Activated B cell treated with CpG ODN at 0.5 μM for 24 hours (primary cell): ENCODE data around the gene ARHGEF25. TPM values are rescaled to one million over a fixed set of nuclear protein-coding genes. Genes with fewer than 3 reads are reported as not detected.
A peak's percentile ranks its signal among the peaks of the same experiment; 100 is the strongest.

Source experiments
- ATAC-seq: fragments of 200-7000 bp; cut with Tn5 transposase; one replicate; pipeline ENCODE4 v1.10.0; 2021; ENCODE audit warnings: low read depth, mild to moderate bottlenecking, moderate library complexity
- CTCF ChIA-PET: fragments of 350-600 bp; sonication (Branson Sonifier 250); formaldehyde crosslinking; loops from one replicate; lab custom pipeline; 2021; ENCODE audit warnings: antibody characterized with exemption; lab: Charles Lee
- POLR2A ChIA-PET: fragments of 350-600 bp; sonication (Branson Sonifier 250); formaldehyde crosslinking; loops from one replicate; lab custom pipeline; 2021; ENCODE audit warnings: antibody characterized with exemption; lab: Charles Lee
- DNase-seq: peaks from one replicate; pipeline ENCODE4 v3.0.0; 2022
- H3K27ac Mint-ChIP-seq: one replicate; pipeline ENCODE4 v1.8.0; 2020; ENCODE audit warnings: mixed read lengths
- H3K27me3 Mint-ChIP-seq: one replicate; pipeline ENCODE4 v1.8.0; 2021; ENCODE audit warnings: mixed read lengths
- H3K36me3 Mint-ChIP-seq: one replicate; pipeline ENCODE4 v1.8.0; 2021; ENCODE audit warnings: low read depth, mixed read lengths
- H3K4me1 Mint-ChIP-seq: one replicate; pipeline ENCODE4 v1.8.0; 2021; ENCODE audit warnings: mixed read lengths
- H3K4me3 Mint-ChIP-seq: one replicate; pipeline ENCODE4 v1.8.0; 2020; ENCODE audit warnings: mild to moderate bottlenecking, mixed read lengths
- H3K9me3 Mint-ChIP-seq: one replicate; pipeline ENCODE4 v1.8.0; 2020; ENCODE audit warnings: mixed read lengths
- intact Hi-C: fragments of 100-400 bp; cut with micrococcal nuclease; formaldehyde crosslinking; loops from one replicate; pipeline ENCODE4 v1.15.1; 2024
- total RNA-seq: library from RNA; stranded (reverse); gene quantifications from 2 replicates; pipeline ENCODE4 v1.2.3, GENCODE V29; 2022
- TF ChIP-seq, protein P1 (sequence below): fragments of 200-600 bp; IDR thresholded peaks from one replicate; pipeline ENCODE4 v1.8.0; 2022; ENCODE audit warnings: antibody characterized with exemption, mild to moderate bottlenecking

Gene ARHGEF25
- total RNA-seq, 1 donor from 2014 or later, result not detected

DNA sequence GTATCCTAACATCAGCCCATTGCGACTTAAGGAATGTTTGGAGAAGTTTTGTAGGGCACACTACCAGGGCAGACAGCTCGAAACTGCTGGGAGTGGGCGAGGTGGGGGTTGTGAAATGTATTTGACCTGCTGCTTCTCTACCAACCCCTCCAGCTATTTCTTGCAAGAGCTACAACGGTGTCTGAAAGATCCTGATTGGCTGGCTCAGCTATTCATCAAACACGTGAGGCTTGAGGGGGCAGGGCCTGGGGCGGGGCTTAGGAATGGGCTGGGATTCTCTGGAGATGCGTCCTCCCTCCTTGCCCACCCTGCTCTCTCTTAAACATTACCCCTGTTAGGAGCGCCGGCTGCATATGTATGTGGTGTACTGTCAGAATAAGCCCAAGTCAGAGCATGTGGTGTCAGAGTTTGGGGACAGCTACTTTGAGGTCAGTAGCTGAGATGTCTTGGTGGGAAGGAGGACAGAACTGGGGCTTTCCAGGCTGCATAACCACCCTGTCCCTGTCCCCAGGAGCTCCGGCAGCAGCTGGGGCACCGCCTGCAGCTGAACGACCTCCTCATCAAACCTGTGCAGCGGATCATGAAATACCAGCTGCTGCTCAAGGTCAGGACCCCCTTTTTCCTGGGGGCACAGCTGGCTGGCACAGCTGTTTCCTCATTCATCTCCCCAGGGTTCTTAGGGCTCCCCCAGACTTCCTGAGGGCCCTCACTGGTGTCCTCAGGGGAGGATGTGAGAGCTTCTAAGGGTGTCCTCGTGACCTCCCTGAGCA is 3.1 kb downstream of the ARHGEF25 start:
- CTCF ChIA-PET, result interaction anchor here (0.7 to 2.8 kb wide), 7 partner anchors 8 to 155 kb away, joined by 3 to 19 read pairs (median 5); partner anchors contain the start of gene GLI1
- peaks cover 46% of the 10 kb centered on the region for H3K4me1 Mint-ChIP-seq

DNA sequence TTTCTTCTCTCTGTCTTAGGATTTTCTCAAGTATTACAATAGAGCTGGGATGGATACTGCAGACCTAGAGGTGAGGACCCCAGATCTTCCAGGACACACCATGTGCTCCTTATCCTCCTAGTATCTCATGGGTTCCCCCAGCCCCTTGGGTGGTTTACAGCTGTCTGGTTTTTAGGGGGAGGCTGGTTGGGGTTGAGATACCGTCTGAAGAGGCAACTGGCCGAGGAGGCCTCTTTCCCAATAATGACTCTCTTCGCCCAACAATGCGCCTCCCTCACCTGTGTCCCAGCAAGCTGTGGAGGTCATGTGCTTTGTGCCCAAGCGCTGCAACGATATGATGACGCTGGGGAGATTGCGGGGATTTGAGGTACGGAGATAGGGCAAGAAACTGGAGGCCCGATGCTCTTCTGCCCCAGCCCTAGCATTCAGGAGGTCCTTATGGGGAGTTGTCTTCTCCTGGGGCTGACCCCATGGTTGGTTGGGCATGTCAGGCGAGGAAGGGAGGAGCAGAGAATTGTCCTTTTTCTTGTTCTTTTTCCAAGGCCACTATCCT is 3.8 kb downstream of the ARHGEF25 start:
- Mint-ChIP-seq H3K4me1 (peaks cover 51% of the 10 kb centered on the region), H3K27ac (no peak overlapping the region), H3K4me3 (peak overlapping the region; percentile 55), H3K36me3 (no peaks in the 10 kb centered on the region), H3K27me3 (peaks cover 30% of the 10 kb centered on the region), H3K9me3 (no peaks in the 10 kb centered on the region)
- POLR2A ChIA-PET, result interaction anchor here (0.6 to 1.8 kb wide), 4 partner anchors 24 to 130 kb away, joined by 3 to 8 read pairs (median 6); partner anchors contain the start of genes DDIT3, PIP4K2C and TSPAN31
- no peak for ATAC-seq
- intact Hi-C loops, result loop anchor here (1.0 to 2.0 kb wide), 2 partner anchors 10 to 18 kb away; partner anchors contain the start of gene B4GALNT1
- DNase-seq, result no peak
- TF ChIP-seq, protein P1, sequence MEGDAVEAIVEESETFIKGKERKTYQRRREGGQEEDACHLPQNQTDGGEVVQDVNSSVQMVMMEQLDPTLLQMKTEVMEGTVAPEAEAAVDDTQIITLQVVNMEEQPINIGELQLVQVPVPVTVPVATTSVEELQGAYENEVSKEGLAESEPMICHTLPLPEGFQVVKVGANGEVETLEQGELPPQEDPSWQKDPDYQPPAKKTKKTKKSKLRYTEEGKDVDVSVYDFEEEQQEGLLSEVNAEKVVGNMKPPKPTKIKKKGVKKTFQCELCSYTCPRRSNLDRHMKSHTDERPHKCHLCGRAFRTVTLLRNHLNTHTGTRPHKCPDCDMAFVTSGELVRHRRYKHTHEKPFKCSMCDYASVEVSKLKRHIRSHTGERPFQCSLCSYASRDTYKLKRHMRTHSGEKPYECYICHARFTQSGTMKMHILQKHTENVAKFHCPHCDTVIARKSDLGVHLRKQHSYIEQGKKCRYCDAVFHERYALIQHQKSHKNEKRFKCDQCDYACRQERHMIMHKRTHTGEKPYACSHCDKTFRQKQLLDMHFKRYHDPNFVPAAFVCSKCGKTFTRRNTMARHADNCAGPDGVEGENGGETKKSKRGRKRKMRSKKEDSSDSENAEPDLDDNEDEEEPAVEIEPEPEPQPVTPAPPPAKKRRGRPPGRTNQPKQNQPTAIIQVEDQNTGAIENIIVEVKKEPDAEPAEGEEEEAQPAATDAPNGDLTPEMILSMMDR, result no peak
- CTCF ChIA-PET, result interaction anchor here (0.8 to 2.8 kb wide), 5 partner anchors 22 to 156 kb away, joined by 3 to 19 read pairs (median 5); partner anchors contain the start of gene GLI1

More for the DNA sequence above, 3.1 kb downstream of the ARHGEF25 start:
- ATAC-seq, result peak; percentile 78
- H3K36me3 Mint-ChIP-seq, result no peaks in the 10 kb centered on the region
- DNase-seq, result peak; percentile 36
- H3K27me3 Mint-ChIP-seq, result peaks cover 31% of the 10 kb centered on the region
- H3K27ac Mint-ChIP-seq, result peak overlapping the region; percentile 30
- POLR2A ChIA-PET, result interaction anchor here (0.5 to 1.8 kb wide), 8 partner anchors 11 to 1458 kb away, joined by 3 to 8 read pairs (median 4); partner anchors contain the start of genes DDIT3, PIP4K2C and TSPAN31
- TF ChIP-seq, protein P1, result no peak
- peak overlapping the region; percentile 55 for H3K4me3 Mint-ChIP-seq
- intact Hi-C loops, result loop anchor here (1.0 to 2.0 kb wide), 2 partner anchors 9 to 18 kb away; partner anchors contain the start of gene B4GALNT1
- no peaks in the 10 kb centered on the region for H3K9me3 Mint-ChIP-seq

DNA sequence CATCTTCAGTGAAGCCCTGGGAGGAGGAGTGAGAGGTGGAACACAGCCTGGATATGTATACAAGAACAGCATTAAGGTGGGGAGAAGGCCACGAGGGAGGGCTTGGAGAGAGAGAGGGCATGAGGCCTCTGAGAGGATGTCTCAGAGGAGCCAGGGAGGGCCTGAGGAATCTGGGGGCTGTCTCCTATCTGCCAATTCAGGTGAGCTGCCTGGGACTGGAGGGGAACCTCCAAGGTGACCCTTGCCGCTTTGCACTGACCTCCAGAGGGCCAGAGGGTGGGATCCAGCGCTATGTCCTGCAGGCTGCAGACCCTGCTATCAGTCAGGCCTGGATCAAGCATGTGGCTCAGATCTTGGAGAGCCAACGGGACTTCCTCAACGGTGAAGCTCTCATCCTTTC is 4.4 kb downstream of the ARHGEF25 start:
- Mint-ChIP-seq H3K9me3 (no peaks in the 10 kb centered on the region), H3K4me3 (no peak overlapping the region), H3K36me3 (no peaks in the 10 kb centered on the region), H3K27ac (no peak overlapping the region), H3K4me1 (peaks cover 53% of the 10 kb centered on the region), H3K27me3 (peaks cover 31% of the 10 kb centered on the region)
- POLR2A ChIA-PET, result no interaction called here
- TF ChIP-seq, protein P1, result no peak
- CTCF ChIA-PET, result interaction anchor here (0.5 to 2.8 kb wide), 2 partner anchors 23 to 32 kb away, joined by 3 to 19 read pairs; no protein-coding TSS in a partner anchor
- ATAC-seq, result no peak
- intact Hi-C loops, result loop anchor here (2.0 kb wide), 1 partner anchor 17 kb away; the partner anchor contains the start of gene B4GALNT1
- no peak for DNase-seq

DNA sequence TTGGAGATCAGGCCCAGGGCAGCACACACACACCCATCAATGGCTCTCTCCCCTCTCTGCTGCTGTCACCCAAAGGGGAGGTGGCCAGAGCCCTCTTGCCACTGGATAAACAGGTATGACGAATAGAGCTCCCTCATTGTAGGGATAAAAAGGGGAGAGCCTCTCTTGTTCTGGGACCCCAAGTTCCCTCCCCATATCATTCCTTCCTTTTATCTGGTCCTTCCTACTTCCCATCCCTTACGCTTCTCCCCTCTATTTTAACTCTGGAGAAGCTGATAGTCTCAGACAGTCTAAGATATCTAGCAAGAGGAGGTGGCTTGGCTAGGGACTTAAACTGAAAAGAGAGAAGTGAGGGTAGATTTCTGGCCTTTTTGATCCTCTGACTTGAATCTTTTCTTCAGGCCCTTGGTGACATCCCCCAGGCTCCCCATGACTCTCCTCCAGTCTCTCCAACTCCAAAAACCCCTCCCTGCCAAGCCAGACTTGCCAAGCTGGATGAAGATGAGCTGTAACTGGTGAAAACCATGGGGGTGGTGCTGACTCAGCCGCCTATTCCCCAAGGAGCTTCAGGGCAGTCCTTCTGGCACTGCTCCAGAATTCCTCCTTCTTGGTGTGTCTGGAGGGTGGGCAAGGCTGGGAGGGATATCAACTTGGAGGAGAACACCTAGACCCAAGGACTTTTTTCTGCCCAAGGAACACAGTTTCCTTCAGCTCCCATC is 5.3 kb downstream of the ARHGEF25 start:
- Mint-ChIP-seq H3K27me3 (peaks cover 35% of the 10 kb centered on the region), H3K36me3 (no peaks in the 10 kb centered on the region), H3K9me3 (no peaks in the 10 kb centered on the region), H3K27ac (no peak overlapping the region), H3K4me1 (peaks cover 56% of the 10 kb centered on the region), H3K4me3 (no peak overlapping the region)
- ATAC-seq (no peak), DNase-seq (no peak)
- POLR2A ChIA-PET, result no interaction called here
- TF ChIP-seq, protein P1, result no peak
- CTCF ChIA-PET, result no interaction called here
- intact Hi-C loops, result no loop called here
